Fibroblast of lung (primary cell): ENCODE measurements around the gene KYAT1. TPM values are rescaled to one million over a fixed set of nuclear protein-coding genes. Genes with fewer than 3 reads are reported as not detected.

ENCODE experiments used
- DNase-seq, 2 donors: peaks; one replicate each; pipeline versions ENCODE4 v3.0.0 to v3.0.0-alpha.2; 2010; ENCODE audit warnings: low read depth in 2 of 2
- H2AFZ ChIP-seq: 2 replicates; pipeline ENCODE4 v1.5.1; 2012; ENCODE audit warnings: low read length, control low read depth, inconsistent platforms
- H3K27ac ChIP-seq: 2 replicates; pipeline ENCODE4 v1.5.1; 2011; ENCODE audit warnings: low read length, control low read depth; ENCODE audit not compliant: insufficient read depth
- H3K27me3 ChIP-seq: 2 replicates; pipeline ENCODE4 v1.5.1; 2011; ENCODE audit warnings: mild to moderate bottlenecking, low read length; ENCODE audit not compliant: control insufficient read depth, insufficient read depth
- H3K36me3 ChIP-seq: 2 replicates; pipeline ENCODE4 v1.5.1; 2011; ENCODE audit warnings: low read length; ENCODE audit not compliant: control insufficient read depth, insufficient read depth
- H3K4me1 ChIP-seq: 2 replicates; pipeline ENCODE4 v1.5.1; 2011; ENCODE audit warnings: low read length; ENCODE audit not compliant: control insufficient read depth, insufficient read depth; ENCODE audit errors: extremely low read depth
- H3K4me2 ChIP-seq: 2 replicates; pipeline ENCODE4 v1.5.1; 2011; ENCODE audit warnings: low read length, control low read depth; ENCODE audit not compliant: insufficient read depth; ENCODE audit errors: extremely low read depth
- H3K4me3 ChIP-seq, 4 experiments: fragments of 200-600 bp in 1 of 4; sonication (generic) in 1 of 4; replicated peaks in 1 of 4; 2 replicates each; pipeline ENCODE4 v1.5.1; 2011 to 2016; ENCODE audit warnings: low read length in 4 of 4, low read depth in 3 of 4, mild to moderate bottlenecking in 3 of 4, control low read depth in 2 of 4, inconsistent platforms in 1 of 4, mixed read lengths in 1 of 4; ENCODE audit not compliant: insufficient read depth in 1 of 4; ENCODE audit errors: control extremely low read depth in 1 of 4
- H3K79me2 ChIP-seq: 2 replicates; pipeline ENCODE4 v1.5.1; 2012; ENCODE audit warnings: mild to moderate bottlenecking, low read length, inconsistent platforms; ENCODE audit not compliant: control insufficient read depth, insufficient read depth
- H3K9ac ChIP-seq: 2 replicates; pipeline ENCODE4 v1.5.1; 2011; ENCODE audit warnings: mild to moderate bottlenecking, low read length, control low read depth; ENCODE audit not compliant: insufficient read depth
- H3K9me3 ChIP-seq: 2 replicates; pipeline ENCODE4 v1.5.1; 2012; ENCODE audit warnings: low read depth, low read length; ENCODE audit not compliant: control insufficient read depth, insufficient read depth
- H4K20me1 ChIP-seq: 2 replicates; pipeline ENCODE4 v1.5.1; 2011; ENCODE audit warnings: low read length; ENCODE audit not compliant: control insufficient read depth, insufficient read depth; ENCODE audit errors: extremely low read depth
- CTCF ChIP-seq, 2 donors: IDR thresholded peaks in 1 of 2; conservative IDR thresholded peaks in 1 of 2; 1 replicate in 1 of 2; 2 replicates in 1 of 2; pipeline ENCODE4 v1.5.1; 2011 to 2012; ENCODE audit warnings: low read length in 2 of 2, control low read depth in 1 of 2, inconsistent platforms in 1 of 2, low read depth in 1 of 2, mild to moderate bottlenecking in 1 of 2
- EZH2 ChIP-seq: IDR thresholded peaks from 2 replicates; pipeline ENCODE4 v1.5.1; 2012; ENCODE audit warnings: low read length, control low read depth, mild to moderate bottlenecking; ENCODE audit errors: missing control alignments
- polyA plus RNA-seq, 2 donors: library from polyadenylated mRNA; depleted of rRNA in 1 of 2; stranded (reverse) in 1 of 2; unstranded in 1 of 2; fragments of >200 nt; gene quantifications; 2 replicates each; pipeline ENCODE4 v1.2.1, GENCODE V29; 2011 to 2012; ENCODE audit warnings: missing spikeins in 1 of 2
- total RNA-seq: library from RNA; depleted of rRNA; stranded (reverse); fragments of >200 nt; gene quantifications from 2 replicates; pipeline ENCODE4 v1.2.1, GENCODE V29; 2014

Gene KYAT1
- total and polyA plus RNA-seq, 2 donors (not counting 1 experiment from before 2014, with no cell fraction given), result 4.7 to 12.4 TPM

- peaks cover 20% of the 10 kb centered on the region for H3K4me1 ChIP-seq
- TF ChIP-seq CTCF (conservative IDR thresholded peaks at IDR 0.05 in 1 of 2, IDR thresholded peaks at IDR 0.05 in 1 of 2; ENCODE audit: low read depth in 1 of 2, low read length in 2 of 2) (no peak), EZH2 (no peak)
- H3K79me2 ChIP-seq, result peaks cover 52% of the 10 kb centered on the region
- peak overlapping the region; percentile 44 for H3K4me2 ChIP-seq
- H3K4me3 ChIP-seq, result peak overlapping the region in 1 of 4 experiments; percentile 48
- peak overlapping the region; percentile 62 for H3K9ac ChIP-seq
- H3K27ac ChIP-seq, result peak overlapping the region; percentile 80
- no peaks in the 10 kb centered on the region for H3K27me3 ChIP-seq
- peaks cover 18% of the 10 kb centered on the region for H3K36me3 ChIP-seq
- H3K9me3 ChIP-seq, result no peaks in the 10 kb centered on the region
- peak; percentile 90 to 94 for DNase-seq
- H4K20me1 ChIP-seq, result no peaks in the 10 kb centered on the region
- no peak overlapping the region for H2AFZ ChIP-seq
These were observed 10.6 kb upstream of the KYAT1 start for GRCh38 chr9:128892221-128892921.

DNA sequence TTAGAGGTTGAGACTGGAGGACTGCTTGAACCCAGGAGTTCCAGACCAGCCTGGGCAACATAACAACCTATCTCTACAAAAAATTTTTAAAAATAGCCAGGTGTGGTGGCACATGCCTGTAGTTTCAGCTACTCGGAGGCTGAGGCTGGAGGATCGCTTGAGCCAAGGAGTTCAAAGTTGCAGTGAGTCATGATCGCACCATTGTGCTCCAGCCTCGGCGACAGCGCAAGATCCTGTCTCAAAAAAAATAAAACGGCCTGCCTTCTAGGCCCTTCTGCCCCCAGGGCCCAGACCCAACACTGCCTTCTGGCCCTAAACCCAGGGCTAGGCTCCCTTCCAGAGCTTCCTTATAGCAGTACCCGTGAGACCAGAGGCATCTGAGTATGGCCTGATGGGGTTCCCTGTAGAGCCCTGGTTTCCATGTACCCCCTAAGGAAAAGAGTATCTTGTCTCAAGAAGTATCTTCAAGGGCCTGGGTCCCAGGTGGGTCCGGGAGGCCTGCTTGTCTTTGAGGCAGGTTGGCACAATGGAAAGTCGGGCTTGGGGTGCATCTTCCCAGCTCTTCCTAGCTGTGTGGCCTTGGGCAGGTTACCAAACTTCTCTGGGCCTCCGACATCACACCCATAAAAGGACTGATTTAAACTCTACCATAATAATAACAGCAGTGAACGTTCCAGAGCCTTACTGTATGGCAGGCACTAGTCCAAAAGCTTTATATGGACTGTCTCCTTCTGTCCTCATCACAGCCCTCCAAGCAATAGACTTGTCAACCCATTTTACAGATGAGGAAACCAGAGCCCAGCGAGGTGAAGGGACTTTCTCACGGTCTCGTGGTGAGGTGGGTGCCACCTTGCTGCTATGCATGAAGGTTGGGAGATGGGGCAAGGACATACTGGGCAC, 9.8 kb upstream of the KYAT1 start:
- TF ChIP-seq CTCF (conservative IDR thresholded peaks at IDR 0.05 in 1 of 2, IDR thresholded peaks at IDR 0.05 in 1 of 2; ENCODE audit: low read depth in 1 of 2, low read length in 2 of 2), result no peak
- TF ChIP-seq EZH2, result no peak
- Histone ChIP-seq H3K27ac (peak overlapping the region; percentile 80), H2AFZ (no peak overlapping the region), H3K79me2 (peaks cover 59% of the 10 kb centered on the region), H3K36me3 (peaks cover 16% of the 10 kb centered on the region), H3K9ac (no peak overlapping the region), H4K20me1 (no peaks in the 10 kb centered on the region), H3K4me1 (peaks cover 20% of the 10 kb centered on the region), H3K4me2 (no peak overlapping the region), H3K4me3 (no peak overlapping the region), H3K27me3 (no peaks in the 10 kb centered on the region), H3K9me3 (no peaks in the 10 kb centered on the region)
- DNase-seq, result no peak

- Histone ChIP-seq H3K9ac (no peak overlapping the region), H3K27me3 (no peaks in the 10 kb centered on the region), H3K27ac (no peak overlapping the region), H3K9me3 (no peaks in the 10 kb centered on the region), H3K4me1 (peaks cover 18% of the 10 kb centered on the region), H2AFZ (no peak overlapping the region), H3K4me2 (no peak overlapping the region), H3K4me3 (no peak overlapping the region), H3K36me3 (peaks cover 25% of the 10 kb centered on the region), H3K79me2 (peaks cover 84% of the 10 kb centered on the region), H4K20me1 (no peaks in the 10 kb centered on the region)
- DNase-seq, result peak; percentile 37 to 75
- TF ChIP-seq CTCF (conservative IDR thresholded peaks at IDR 0.05 in 1 of 2, IDR thresholded peaks at IDR 0.05 in 1 of 2; ENCODE audit: low read depth in 1 of 2, low read length in 2 of 2) (no peak), EZH2 (no peak)
These were observed 6.2 kb upstream of the KYAT1 start for GRCh38 chr9:128887914-128888350.
